GM19468 (cell line): ENCODE measurements around the gene TMC6.
A peak's percentile ranks its signal among the peaks of the same experiment; 100 is the strongest.
"Not testable (repeated sequence)": the region's sequence is repeated elsewhere in the genome, so short reads cannot be mapped to it uniquely, and the experiment has no call there.

Experiments
- ATAC-seq: cut with Tn5 transposase; IDR thresholded peaks from one replicate; pipeline ENCODE4 v1.9.1; 2021; ENCODE audit warnings: mild to moderate bottlenecking, moderate library complexity, moderate number of reproducible peaks; ENCODE audit not compliant: unreplicated experiment; ENCODE audit errors: extremely low read depth

Gene TMC6

GRCh38 chr17:78128551-78129350 lies at the start of gene TMC6:
Gene TMC6 (minus strand): TSS chr17:78128755. CDS start chr17:78126832, 1,923 bp downstream.
- no peak for ATAC-seq

GRCh38 chr17:78176548-78177025 lies 48.0 kb upstream of the TMC6 start:
- peak; percentile 24 for ATAC-seq

GRCh38 chr17:78175643-78175981 lies 47.1 kb upstream of the TMC6 start:
- ATAC-seq = no peak

- ATAC-seq = no peak
These were observed 46.5 kb upstream of the TMC6 start for GRCh38 chr17:78174870-78175642.

GRCh38 chr17:78174346-78174869 lies 45.9 kb upstream of the TMC6 start:
- no peak for ATAC-seq

- ATAC-seq = no peak
These were observed 44.7 kb upstream of the TMC6 start for GRCh38 chr17:78173097-78173715.

- ATAC-seq = no peak
These were observed 43.9 kb upstream of the TMC6 start for GRCh38 chr17:78172249-78173051.

- ATAC-seq = not testable (repeated sequence)
These were observed 43.2 kb upstream of the TMC6 start for GRCh38 chr17:78171591-78172248.

GRCh38 chr17:78170692-78171590 lies 42.4 kb upstream of the TMC6 start:
- ATAC-seq = no peak

GRCh38 chr17:78168903-78169793 lies 40.6 kb upstream of the TMC6 start:
- ATAC-seq = no peak

GRCh38 chr17:78168242-78168902 lies 39.8 kb upstream of the TMC6 start, which contains the start of gene SYNGR2:
Gene SYNGR2 (plus strand): TSS chr17:78168581. CDS start chr17:78168617, 36 bp downstream.
- no peak for ATAC-seq

GRCh38 chr17:78166416-78166815 lies 37.9 kb upstream of the TMC6 start:
- ATAC-seq = no peak

GRCh38 chr17:78164748-78165607 lies 36.4 kb upstream of the TMC6 start:
- ATAC-seq = no peak

GRCh38 chr17:78163881-78164747 lies 35.6 kb upstream of the TMC6 start:
- no peak for ATAC-seq

- no peak for ATAC-seq
These were observed 31.1 kb upstream of the TMC6 start for GRCh38 chr17:78159575-78160158.
